Mesenchymal stem cell (in vitro differentiated cells and primary cell): ENCODE data around the gene LEMD3.
A peak's percentile ranks its signal among the peaks of the same experiment; 100 is the strongest.

Source experiments
- DNase-seq: peaks from one replicate; pipeline ENCODE4 v3.0.0-alpha.2; 2013
- H2AFZ ChIP-seq: one replicate; pipeline ENCODE4 v1.6.1; 2013; ENCODE audit warnings: low read depth, mild to moderate bottlenecking, control low read depth, inconsistent platforms, low read length, moderate library complexity
- H2AK5ac ChIP-seq: 2 replicates; pipeline ENCODE4 v1.6.1; 2013; ENCODE audit warnings: low read length, moderate library complexity, mild to moderate bottlenecking, inconsistent platforms; ENCODE audit not compliant: severe bottlenecking
- H2BK120ac ChIP-seq: one replicate; pipeline ENCODE4 v1.6.1; 2013; ENCODE audit warnings: low read depth, mild to moderate bottlenecking, inconsistent platforms, low read length, moderate library complexity
- H2BK12ac ChIP-seq, 2 experiments: one replicate each; pipeline ENCODE4 v1.6.1; 2013; ENCODE audit warnings: inconsistent platforms in 2 of 2, low read length in 2 of 2, mild to moderate bottlenecking in 2 of 2, moderate library complexity in 2 of 2, control low read depth in 1 of 2
- H2BK15ac ChIP-seq: one replicate; pipeline ENCODE4 v1.6.1; 2013; ENCODE audit warnings: mild to moderate bottlenecking, low read depth, inconsistent platforms; ENCODE audit not compliant: poor library complexity, severe bottlenecking
- H2BK5ac ChIP-seq: 2 replicates; pipeline ENCODE4 v1.6.1; 2013; ENCODE audit warnings: low read depth, mild to moderate bottlenecking, low read length, control low read depth, inconsistent platforms; ENCODE audit not compliant: poor library complexity, severe bottlenecking
- H3K14ac ChIP-seq, 2 experiments: one replicate each; pipeline ENCODE4 v1.6.1; 2013; ENCODE audit warnings: inconsistent platforms in 2 of 2, low read length in 2 of 2, control low read depth in 1 of 2, mild to moderate bottlenecking in 1 of 2, moderate library complexity in 1 of 2
- H3K18ac ChIP-seq, 2 experiments: one replicate each; pipeline ENCODE4 v1.6.1; 2013; ENCODE audit warnings: inconsistent platforms in 2 of 2, low read length in 2 of 2, control low read depth in 1 of 2, low read depth in 1 of 2, mild to moderate bottlenecking in 1 of 2
- H3K23ac ChIP-seq, 2 experiments: one replicate each; pipeline ENCODE4 v1.6.1; 2013; ENCODE audit warnings: inconsistent platforms in 2 of 2, low read length in 2 of 2, mild to moderate bottlenecking in 2 of 2, moderate library complexity in 2 of 2, control low read depth in 1 of 2
- H3K27ac ChIP-seq: 2 replicates; pipeline ENCODE4 v1.5.1; 2013; ENCODE audit warnings: mild to moderate bottlenecking, moderate library complexity, low read length, control low read depth, inconsistent platforms; ENCODE audit not compliant: poor library complexity, severe bottlenecking
- H3K27me3 ChIP-seq, 2 experiments: 2 replicates each; pipeline versions ENCODE4 v1.6.1 to v1.7.0; 2013; ENCODE audit warnings: low read length in 2 of 2, mild to moderate bottlenecking in 2 of 2, moderate library complexity in 2 of 2, control low read depth in 1 of 2, inconsistent platforms in 1 of 2; ENCODE audit not compliant: control insufficient read depth in 1 of 2, insufficient read depth in 1 of 2
- H3K36me3 ChIP-seq, 2 experiments: 2 replicates each; pipeline versions ENCODE4 v1.6.1 to v1.7.0; 2013; ENCODE audit warnings: low read length in 2 of 2, control low read depth in 1 of 2, inconsistent platforms in 1 of 2, low read depth in 1 of 2, mild to moderate bottlenecking in 1 of 2; ENCODE audit not compliant: insufficient read depth in 2 of 2, control insufficient read depth in 1 of 2
- H3K4ac ChIP-seq, 2 experiments: one replicate each; pipeline ENCODE4 v1.6.1; 2013; ENCODE audit warnings: inconsistent platforms in 2 of 2, low read length in 2 of 2, mild to moderate bottlenecking in 2 of 2, moderate library complexity in 2 of 2, control low read depth in 1 of 2, low read depth in 1 of 2
- H3K4me1 ChIP-seq: 2 replicates; pipeline ENCODE4 v1.6.1; 2013; ENCODE audit warnings: low read depth, low read length, control low read depth; ENCODE audit not compliant: control insufficient read depth, insufficient read depth
- H3K4me2 ChIP-seq: 2 replicates; pipeline ENCODE4 v1.6.1; 2013; ENCODE audit warnings: low read length, mild to moderate bottlenecking, inconsistent platforms; ENCODE audit not compliant: poor library complexity, severe bottlenecking
- H3K4me3 ChIP-seq, 2 experiments: 2 replicates each; pipeline versions ENCODE4 v1.5.1 to v1.7.0; 2013; ENCODE audit warnings: low read length in 2 of 2, mild to moderate bottlenecking in 2 of 2, control low read depth in 1 of 2, low read depth in 1 of 2; ENCODE audit not compliant: insufficient read depth in 1 of 2
- H3K79me1 ChIP-seq: replicated peaks from 2 replicates; pipeline ENCODE4 v1.6.1; 2013; ENCODE audit warnings: mild to moderate bottlenecking, control low read depth, low read length, inconsistent platforms; ENCODE audit not compliant: poor library complexity, severe bottlenecking
- H3K9ac ChIP-seq: 2 replicates; pipeline ENCODE4 v1.7.0; 2013; ENCODE audit warnings: mild to moderate bottlenecking, low read length, moderate library complexity
- H3K9me3 ChIP-seq: 2 replicates; pipeline ENCODE4 v1.7.0; 2013; ENCODE audit warnings: mild to moderate bottlenecking, low read length; ENCODE audit not compliant: control insufficient read depth
- H4K8ac ChIP-seq: one replicate; pipeline ENCODE4 v1.6.1; 2013; ENCODE audit warnings: inconsistent platforms, mild to moderate bottlenecking, low read length, moderate library complexity
- H4K91ac ChIP-seq: one replicate; pipeline ENCODE4 v1.6.1; 2013; ENCODE audit warnings: mild to moderate bottlenecking, low read length, inconsistent platforms
- WGBS: methylation state at CpG from one replicate; pipeline ENCODE4 v1.1.7; 2013; ENCODE audit warnings: mixed read lengths; 5-methylcytosine and 5-hydroxymethylcytosine counted together

LEMD3 gene

GRCh38 chr12:65122703-65123102, 46.7 kb upstream of the LEMD3 start:
- Histone ChIP-seq H3K14ac (no peak overlapping the region), H4K8ac (no peak overlapping the region), H3K79me1 (no peaks in the 10 kb centered on the region), H3K4me1 (peaks cover 12% of the 10 kb centered on the region), H4K91ac (no peak overlapping the region), H3K9ac (no peak overlapping the region), H3K4me2 (no peak overlapping the region), H3K27ac (no peak overlapping the region), H3K23ac (no peak overlapping the region), H2BK12ac (no peak overlapping the region), H3K36me3 (no peaks in the 10 kb centered on the region), H2AFZ (no peak overlapping the region), H2BK5ac (no peak overlapping the region), H3K18ac (no peak overlapping the region), H3K27me3 (peaks cover 49 to 76% of the 10 kb centered on the region in 2 experiments), H3K4me3 (no peak overlapping the region), H3K4ac (no peak overlapping the region), H3K9me3 (no peaks in the 10 kb centered on the region), H2BK15ac (no peak overlapping the region), H2BK120ac (no peak overlapping the region), H2AK5ac (no peak overlapping the region)
- WGBS: 88% methylated on average over 5 of the region's 5 CpGs
- DNase-seq: no peak

- WGBS: 18% methylated on average over 4 of the region's 8 CpGs
- H3K23ac ChIP-seq: no peak overlapping the region
Observed at GRCh38 chr12:65123435-65124063, 45.8 kb upstream of the LEMD3 start.

GRCh38 chr12:65125247-65125646, 44.1 kb upstream of the LEMD3 start:
- no peak overlapping the region for H2BK5ac ChIP-seq
- no peak overlapping the region for H4K91ac ChIP-seq
- H4K8ac ChIP-seq: no peak overlapping the region
- H2BK12ac ChIP-seq: no peak overlapping the region
- H3K79me1 ChIP-seq: no peaks in the 10 kb centered on the region
- no peak overlapping the region for H3K9ac ChIP-seq
- no peak overlapping the region for H2AFZ ChIP-seq
- H3K18ac ChIP-seq: no peak overlapping the region
- no peak overlapping the region for H2BK15ac ChIP-seq
- H3K9me3 ChIP-seq: no peaks in the 10 kb centered on the region
- no CpG with 5 or more reads among the region's 1 CpG for WGBS
- H3K14ac ChIP-seq: no peak overlapping the region
- no peak overlapping the region for H3K27ac ChIP-seq
- no peak overlapping the region for H2BK120ac ChIP-seq
- H3K4me1 ChIP-seq: peaks cover 12% of the 10 kb centered on the region
- no peak for DNase-seq
- no peak overlapping the region for H3K4ac ChIP-seq
- H3K23ac ChIP-seq: no peak overlapping the region
- H2AK5ac ChIP-seq: no peak overlapping the region
- H3K4me3 ChIP-seq: no peak overlapping the region
- no peaks in the 10 kb centered on the region for H3K36me3 ChIP-seq
- no peak overlapping the region for H3K4me2 ChIP-seq
- H3K27me3 ChIP-seq: peaks cover 34 to 51% of the 10 kb centered on the region in 2 experiments

More at GRCh38 chr12:65123435-65124063, 45.8 kb upstream of the LEMD3 start:
- H3K9me3 ChIP-seq: no peaks in the 10 kb centered on the region
- H2BK120ac ChIP-seq: no peak overlapping the region
- H2AK5ac ChIP-seq: no peak overlapping the region
- H3K4me1 ChIP-seq: peaks cover 12% of the 10 kb centered on the region
- H3K79me1 ChIP-seq: no peaks in the 10 kb centered on the region
- H2BK12ac ChIP-seq: no peak overlapping the region
- H3K4ac ChIP-seq: no peak overlapping the region
- no peaks in the 10 kb centered on the region for H3K36me3 ChIP-seq
- H2BK15ac ChIP-seq: no peak overlapping the region
- H4K91ac ChIP-seq: no peak overlapping the region
- no peak overlapping the region for H3K14ac ChIP-seq
- no peak overlapping the region for H2AFZ ChIP-seq
- no peak overlapping the region for H3K18ac ChIP-seq
- no peak overlapping the region for H3K4me2 ChIP-seq
- no peak overlapping the region for H4K8ac ChIP-seq
- no peak overlapping the region for H3K9ac ChIP-seq
- H3K27me3 ChIP-seq: peaks cover 44 to 68% of the 10 kb centered on the region in 2 experiments
- peak; percentile 15 for DNase-seq
- H3K27ac ChIP-seq: no peak overlapping the region
- H3K4me3 ChIP-seq: no peak overlapping the region
- no peak overlapping the region for H2BK5ac ChIP-seq

DNA sequence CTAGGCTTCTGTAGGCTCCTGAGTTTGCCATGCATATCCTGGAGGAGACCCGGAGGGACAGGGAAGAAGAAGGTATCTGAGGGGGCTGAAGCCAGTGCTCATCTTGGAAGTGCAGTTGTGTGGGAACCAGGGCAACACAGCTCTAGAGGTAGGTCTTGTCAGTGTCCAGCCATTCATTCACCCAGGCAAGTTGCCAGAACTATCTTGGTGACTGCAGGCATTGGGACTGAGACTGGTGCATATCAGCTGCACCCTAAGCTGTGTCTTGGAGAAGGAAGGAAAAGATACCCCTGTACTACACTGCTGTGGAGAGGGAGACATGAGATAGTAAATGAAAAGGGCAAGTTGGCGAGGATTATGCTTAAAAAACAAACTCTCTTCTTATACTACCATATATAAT, 43.4 kb upstream of the LEMD3 start:
- H3K9me3 ChIP-seq: no peaks in the 10 kb centered on the region
- H3K9ac ChIP-seq: no peak overlapping the region
- no peak overlapping the region for H2BK12ac ChIP-seq
- H2BK15ac ChIP-seq: no peak overlapping the region
- H3K27ac ChIP-seq: no peak overlapping the region
- no peak overlapping the region for H3K4me2 ChIP-seq
- H2AK5ac ChIP-seq: no peak overlapping the region
- no peak overlapping the region for H2BK5ac ChIP-seq
- no peak overlapping the region for H3K14ac ChIP-seq
- no peak overlapping the region for H4K8ac ChIP-seq
- no peak overlapping the region for H2AFZ ChIP-seq
- no peak overlapping the region for H2BK120ac ChIP-seq
- H3K4me1 ChIP-seq: peaks cover 10% of the 10 kb centered on the region
- H3K4ac ChIP-seq: no peak overlapping the region
- no peak for DNase-seq
- WGBS: 73% methylated on average over 1 of the region's 2 CpGs
- H3K23ac ChIP-seq: no peak overlapping the region
- no peaks in the 10 kb centered on the region for H3K36me3 ChIP-seq
- H3K27me3 ChIP-seq: peaks cover 26 to 47% of the 10 kb centered on the region in 2 experiments
- no peak overlapping the region for H4K91ac ChIP-seq
- no peak overlapping the region for H3K18ac ChIP-seq
- H3K4me3 ChIP-seq: no peak overlapping the region
- no peaks in the 10 kb centered on the region for H3K79me1 ChIP-seq
